Prostate gland (tissue), 2 donors: ENCODE data around the gene SGSH.

ENCODE experiments used
- POLR2A ChIP-seq: fragments of 450-650 bp; IDR thresholded peaks from one replicate; pipeline ENCODE4 v1.6.1; 2016; ENCODE audit warnings: antibody characterized with exemption, mild to moderate bottlenecking
- TF ChIP-seq, protein P1 (sequence below), 4 experiments: fragments of 200-600 bp in 2 of 4; fragments of 450-650 bp in 2 of 4; sonication (generic) in 2 of 4; IDR thresholded peaks; 1 replicate in 3 of 4; 2 replicates in 1 of 4; pipeline ENCODE4 v1.5.1; 2016 to 2019; ENCODE audit warnings: antibody characterized with exemption in 4 of 4, mild to moderate bottlenecking in 2 of 4, moderate library complexity in 2 of 4

DNA sequence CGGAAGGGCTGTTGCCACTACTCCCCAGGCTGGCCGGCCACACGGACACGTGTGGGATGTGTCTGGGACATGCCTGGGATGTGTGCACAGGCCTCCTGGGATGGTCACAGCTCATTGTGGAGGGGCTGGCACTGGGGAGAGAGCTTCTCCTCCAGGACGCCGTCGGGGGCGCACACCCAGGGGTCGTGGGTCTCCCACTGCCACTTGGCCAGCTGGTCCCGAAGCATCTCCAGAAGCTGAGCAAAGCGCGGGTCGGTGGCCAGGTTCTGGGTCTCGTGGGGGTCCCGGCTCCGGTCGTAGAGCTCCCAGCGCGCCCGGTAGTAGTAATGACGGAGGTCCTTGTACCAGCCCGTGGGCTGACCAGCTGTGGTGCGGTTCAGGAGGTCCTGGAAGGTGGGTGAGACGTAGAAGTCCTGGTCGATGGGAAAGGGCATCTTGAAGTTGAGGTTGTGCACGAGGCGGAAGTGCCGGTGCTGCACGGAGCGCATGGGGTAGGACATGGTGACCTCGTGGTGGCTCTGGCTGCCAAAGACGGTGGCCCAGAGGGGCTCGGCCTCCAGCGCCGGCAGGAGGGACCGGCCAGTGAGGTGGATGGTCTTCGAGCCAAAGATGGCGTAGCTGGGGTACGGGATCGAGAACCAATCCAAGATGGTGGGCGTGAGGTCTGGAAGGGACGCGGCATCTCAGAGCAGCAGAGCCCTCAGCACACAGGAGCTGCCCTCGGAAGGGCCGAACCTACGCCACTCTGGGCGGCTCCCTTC lies 9.6 kb downstream of the SGSH start:
- TF ChIP-seq, protein P1, sequence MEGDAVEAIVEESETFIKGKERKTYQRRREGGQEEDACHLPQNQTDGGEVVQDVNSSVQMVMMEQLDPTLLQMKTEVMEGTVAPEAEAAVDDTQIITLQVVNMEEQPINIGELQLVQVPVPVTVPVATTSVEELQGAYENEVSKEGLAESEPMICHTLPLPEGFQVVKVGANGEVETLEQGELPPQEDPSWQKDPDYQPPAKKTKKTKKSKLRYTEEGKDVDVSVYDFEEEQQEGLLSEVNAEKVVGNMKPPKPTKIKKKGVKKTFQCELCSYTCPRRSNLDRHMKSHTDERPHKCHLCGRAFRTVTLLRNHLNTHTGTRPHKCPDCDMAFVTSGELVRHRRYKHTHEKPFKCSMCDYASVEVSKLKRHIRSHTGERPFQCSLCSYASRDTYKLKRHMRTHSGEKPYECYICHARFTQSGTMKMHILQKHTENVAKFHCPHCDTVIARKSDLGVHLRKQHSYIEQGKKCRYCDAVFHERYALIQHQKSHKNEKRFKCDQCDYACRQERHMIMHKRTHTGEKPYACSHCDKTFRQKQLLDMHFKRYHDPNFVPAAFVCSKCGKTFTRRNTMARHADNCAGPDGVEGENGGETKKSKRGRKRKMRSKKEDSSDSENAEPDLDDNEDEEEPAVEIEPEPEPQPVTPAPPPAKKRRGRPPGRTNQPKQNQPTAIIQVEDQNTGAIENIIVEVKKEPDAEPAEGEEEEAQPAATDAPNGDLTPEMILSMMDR (IDR thresholded peaks at IDR 0.05), result no peak
- no peak for TF ChIP-seq POLR2A
